ENCODE data around the gene ADAMTS2. TPM values are rescaled to one million over a fixed set of nuclear protein-coding genes. Genes with fewer than 3 reads are reported as not detected.
"Not testable (repeated sequence)": the region's sequence is repeated elsewhere in the genome, so short reads cannot be mapped to it uniquely, and the experiment has no call there.

The ADAMTS2 gene
- total RNA-seq, 2 experiments from 2014 or later: not detected

DNA sequence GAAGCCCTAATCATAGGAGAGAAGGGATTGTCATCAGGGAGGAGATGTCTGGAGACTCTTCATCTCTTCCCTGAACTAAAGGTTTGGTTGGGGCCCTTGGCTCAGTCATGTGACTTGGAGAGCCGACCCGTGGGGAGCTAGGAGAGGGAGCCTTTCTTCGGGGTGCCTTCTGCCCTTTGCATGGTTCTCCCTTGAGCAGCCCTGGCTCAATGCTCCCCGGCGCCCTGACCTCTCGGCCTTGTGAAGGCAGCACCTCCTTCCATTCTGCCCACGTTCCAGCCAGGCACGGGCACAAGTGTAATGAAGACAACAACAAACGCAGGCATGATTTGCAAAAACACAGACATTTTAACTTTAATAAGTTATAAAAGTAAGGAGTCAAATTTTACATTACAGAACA is 234.7 kb downstream of the ADAMTS2 start:
- Mint-ChIP-seq H3K36me3 (ENCODE audit: low read depth) (no peaks in the 10 kb centered on the region), H3K9me3 (peaks cover 26% of the 10 kb centered on the region), H3K27ac (no peak overlapping the region), H3K27me3 (ENCODE audit: low read depth) (no peaks in the 10 kb centered on the region), H3K4me1 (ENCODE audit: low read depth) (no peaks in the 10 kb centered on the region), H3K4me3 (no peak overlapping the region)
- intact Hi-C loops (cut with micrococcal nuclease): no loop called here
- no peak for DNase-seq
- CTCF ChIA-PET: no interaction called here

DNA sequence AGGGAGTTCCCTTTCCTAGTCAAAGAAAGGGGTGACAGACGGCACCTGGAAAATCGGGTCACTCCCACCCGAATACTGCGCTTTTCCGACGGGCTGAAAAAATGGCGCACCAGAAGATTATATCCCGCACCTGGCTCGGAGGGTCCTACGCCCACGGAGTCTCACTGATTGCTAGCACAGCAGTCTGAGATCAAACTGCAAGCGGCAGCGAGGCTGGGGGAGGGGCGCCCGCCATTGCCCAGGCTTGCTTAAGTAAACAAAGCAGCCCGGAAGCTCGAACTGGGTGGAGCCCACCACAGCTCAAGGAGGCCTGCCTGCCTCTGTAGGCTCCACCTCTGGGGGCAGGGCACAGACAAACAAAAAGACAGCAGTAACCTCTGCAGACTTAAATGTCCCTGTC is 244.0 kb downstream of the ADAMTS2 start:
- DNase-seq; intact Hi-C loops (cut with micrococcal nuclease); CTCF ChIA-PET; H3K27ac Mint-ChIP-seq; H3K4me3 Mint-ChIP-seq; H3K4me1 Mint-ChIP-seq (ENCODE audit: low read depth); H3K27me3 Mint-ChIP-seq (ENCODE audit: low read depth): not testable (repeated sequence)
- Mint-ChIP-seq H3K9me3 (peaks cover 29% of the 10 kb centered on the region), H3K36me3 (ENCODE audit: low read depth) (peaks cover 14% of the 10 kb centered on the region)

DNA sequence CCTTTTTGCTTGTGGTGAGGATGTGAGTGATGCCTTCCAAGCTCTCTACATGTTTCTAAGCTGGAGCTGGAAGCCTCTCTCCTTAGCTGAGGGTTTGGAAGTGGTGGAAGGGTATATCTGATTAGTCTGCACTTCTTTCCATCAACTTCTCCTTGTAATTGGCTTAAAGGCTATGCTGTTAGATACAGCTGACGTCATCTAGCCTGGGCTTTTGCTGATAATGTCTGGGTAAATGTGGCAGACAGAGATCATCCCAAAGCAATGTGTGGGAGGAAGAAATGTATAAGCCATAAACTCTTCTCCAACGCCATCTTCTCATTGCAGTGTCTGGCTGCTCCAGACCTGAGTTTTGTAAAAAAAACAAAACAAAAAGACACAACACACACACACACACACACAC is 255.8 kb downstream of the ADAMTS2 start:
- Mint-ChIP-seq H3K27me3 (ENCODE audit: low read depth) (no peaks in the 10 kb centered on the region), H3K4me1 (ENCODE audit: low read depth) (no peaks in the 10 kb centered on the region), H3K9me3 (peaks cover 65% of the 10 kb centered on the region), H3K27ac (no peak overlapping the region), H3K36me3 (ENCODE audit: low read depth) (peaks cover 7% of the 10 kb centered on the region), H3K4me3 (no peak overlapping the region)
- CTCF ChIA-PET: no interaction called here
- intact Hi-C loops (cut with micrococcal nuclease): no loop called here
- no peak for DNase-seq

DNA sequence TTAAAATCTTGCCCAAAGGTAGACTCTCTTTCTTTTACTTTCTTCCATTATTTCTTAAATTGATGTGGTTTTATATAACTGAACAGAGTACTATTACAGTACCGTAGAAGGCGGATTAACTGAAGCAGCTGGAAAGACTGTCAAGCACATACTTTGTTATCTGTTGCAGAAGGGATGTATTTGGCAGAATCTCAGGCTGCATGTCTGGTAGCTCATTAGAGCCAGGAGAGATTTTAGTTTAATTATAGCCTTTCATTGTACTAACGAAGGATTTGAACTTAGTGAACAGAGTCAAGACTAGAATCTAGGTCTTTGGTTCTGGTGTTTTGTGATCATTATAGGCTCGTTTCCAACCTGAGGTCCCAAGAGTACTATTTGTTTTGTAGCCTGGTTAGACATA is 264.5 kb downstream of the ADAMTS2 start:
- Mint-ChIP-seq H3K9me3 (peaks cover 73% of the 10 kb centered on the region), H3K27me3 (ENCODE audit: low read depth) (no peaks in the 10 kb centered on the region), H3K36me3 (ENCODE audit: low read depth) (peaks cover 64% of the 10 kb centered on the region), H3K27ac (no peak overlapping the region), H3K4me3 (no peak overlapping the region), H3K4me1 (ENCODE audit: low read depth) (no peaks in the 10 kb centered on the region)
- no peak for DNase-seq
- CTCF ChIA-PET: no interaction called here
- intact Hi-C loops (cut with micrococcal nuclease): no loop called here

DNA sequence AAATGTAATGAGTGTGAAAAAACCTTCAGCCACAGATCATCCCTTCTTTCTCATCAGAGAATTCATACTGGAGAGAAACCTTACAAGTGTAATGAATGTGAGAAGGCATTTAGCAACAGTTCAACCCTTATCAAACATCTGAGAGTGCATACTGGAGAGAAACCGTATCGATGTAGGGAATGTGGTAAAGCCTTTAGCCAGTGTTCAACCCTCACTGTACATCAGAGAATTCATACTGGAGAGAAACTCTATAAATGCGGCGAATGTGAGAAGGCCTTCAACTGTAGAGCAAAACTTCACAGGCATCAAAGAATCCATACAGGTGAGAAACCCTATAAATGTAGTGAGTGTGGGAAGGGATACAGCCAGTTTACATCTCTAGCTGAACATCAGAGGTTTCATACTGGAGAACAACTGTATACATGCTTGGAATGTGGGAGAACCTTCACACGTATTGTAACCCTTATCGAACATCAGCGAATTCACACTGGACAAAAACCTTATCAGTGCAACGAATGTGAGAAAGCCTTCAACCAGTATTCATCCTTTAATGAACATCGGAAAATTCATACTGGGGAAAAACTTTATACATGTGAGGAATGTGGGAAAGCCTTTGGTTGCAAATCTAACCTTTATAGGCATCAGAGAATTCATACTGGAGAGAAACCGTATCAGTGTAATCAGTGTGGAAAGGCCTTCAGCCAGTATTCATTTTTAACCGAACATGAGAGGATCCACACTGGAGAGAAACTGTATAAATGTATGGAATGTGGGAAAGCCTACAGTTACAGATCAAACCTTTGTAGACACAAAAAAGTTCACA is 265.9 kb downstream of the ADAMTS2 start:
- DNase-seq: no peak
- Mint-ChIP-seq H3K27ac (no peak overlapping the region), H3K9me3 (peaks cover 70% of the 10 kb centered on the region), H3K4me1 (ENCODE audit: low read depth) (no peaks in the 10 kb centered on the region), H3K4me3 (no peak overlapping the region), H3K36me3 (ENCODE audit: low read depth) (peaks cover 76% of the 10 kb centered on the region), H3K27me3 (ENCODE audit: low read depth) (no peaks in the 10 kb centered on the region)
- intact Hi-C loops (cut with micrococcal nuclease): no loop called here
- CTCF ChIA-PET: no interaction called here

DNA sequence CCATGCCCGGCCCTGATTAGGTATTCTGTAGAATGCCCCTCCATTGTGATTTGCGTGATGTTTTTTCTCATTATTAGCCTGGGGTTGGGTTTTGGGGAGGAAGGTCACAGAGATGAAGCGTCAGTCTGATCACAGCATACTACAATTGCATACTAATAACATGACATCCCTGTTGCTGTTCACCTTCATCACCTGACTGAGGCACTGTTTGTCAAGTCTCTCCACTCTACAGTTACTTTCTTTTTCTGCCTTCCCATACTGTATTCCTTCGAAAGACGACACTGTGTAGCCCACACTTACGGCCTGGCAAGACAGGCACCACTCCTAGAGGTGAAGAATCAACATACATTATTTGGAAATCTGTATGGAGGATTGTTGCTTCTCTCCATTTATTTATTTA is 279.6 kb downstream of the ADAMTS2 start:
- Mint-ChIP-seq H3K27ac (no peak overlapping the region), H3K36me3 (ENCODE audit: low read depth) (peaks cover 86% of the 10 kb centered on the region), H3K27me3 (ENCODE audit: low read depth) (no peaks in the 10 kb centered on the region), H3K9me3 (peaks cover 50% of the 10 kb centered on the region), H3K4me3 (no peak overlapping the region), H3K4me1 (ENCODE audit: low read depth) (peaks cover 11% of the 10 kb centered on the region)
- no peak for DNase-seq
- intact Hi-C loops (cut with micrococcal nuclease): no loop called here
- CTCF ChIA-PET: no interaction called here

DNA sequence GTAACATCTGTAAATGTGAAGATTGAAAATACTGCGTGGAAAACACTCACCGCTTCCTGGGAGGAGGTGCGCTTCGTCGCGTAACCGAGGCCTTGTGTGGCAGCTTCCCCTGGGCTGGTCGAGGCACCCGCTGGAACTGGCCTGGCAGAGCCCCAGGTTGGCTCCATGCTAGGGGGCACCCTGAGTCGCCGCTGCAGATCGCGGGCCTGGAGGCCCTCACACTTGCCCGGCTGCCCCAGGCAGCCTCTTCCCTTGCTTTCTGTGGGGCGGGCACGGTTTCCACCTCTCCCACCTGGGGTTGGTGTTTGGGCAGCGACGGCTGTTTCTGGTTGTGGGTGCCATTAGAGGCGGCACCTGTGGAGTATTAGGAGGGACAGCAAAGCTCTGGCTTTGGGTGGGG is 284.2 kb downstream of the ADAMTS2 start:
- CTCF ChIA-PET: no interaction called here
- intact Hi-C loops (cut with micrococcal nuclease): loop anchor here (2.0 kb wide), 2 partner anchors 82 to 166 kb away; partner anchors contain the start of gene ZFP2
- Mint-ChIP-seq H3K9me3 (peaks cover 25% of the 10 kb centered on the region), H3K36me3 (ENCODE audit: low read depth) (peaks cover 47% of the 10 kb centered on the region), H3K27ac (peak overlapping the region; percentile 51), H3K4me3 (peak overlapping the region; percentile 87), H3K27me3 (ENCODE audit: low read depth) (no peaks in the 10 kb centered on the region), H3K4me1 (ENCODE audit: low read depth) (peaks cover 15% of the 10 kb centered on the region)
- no peak for DNase-seq

Other genes with a start within 250 kb of the ADAMTS2 start
- 10 to 100 TPM; 27.8 to 31.0 TPM for gene RUFY1, start 205.1 kb upstream of the ADAMTS2 start, total RNA-seq

Data from activated naive CD4-positive, alpha-beta T cell treated with anti-CD3 and anti-CD28 coated beads for 36 hours (primary cell).